SU-DHL-6 (cell line): ENCODE data around the gene OR10K2.

Experiments used
- H2AFZ ChIP-seq: fragments of 200-600 bp; sonication (generic); 2 replicates; pipeline ENCODE4 v1.6.1; 2014; ENCODE audit warnings: low read depth, mild to moderate bottlenecking, moderate library complexity, mixed read lengths, antibody characterized with exemption, low read length; ENCODE audit not compliant: severe bottlenecking
- H3F3A ChIP-seq: fragments of 200-600 bp; shearing (Covaris generic); 2 replicates; pipeline ENCODE4 v1.6.0; 2016; ENCODE audit warnings: antibody characterized with exemption, mild to moderate bottlenecking; ENCODE audit not compliant: insufficient read depth
- H3K27ac ChIP-seq: fragments of 200-600 bp; sonication (generic); 2 replicates; pipeline ENCODE4 v1.5.1; 2016; ENCODE audit warnings: low read depth, mild to moderate bottlenecking, low read length, moderate library complexity, mixed read lengths
- H3K27me3 ChIP-seq: fragments of 200-600 bp; sonication (generic), shearing (Covaris generic); 2 replicates; pipeline ENCODE4 v1.6.0; 2014; ENCODE audit warnings: mild to moderate bottlenecking, low read length
- H3K36me3 ChIP-seq: fragments of 200-600 bp; sonication (generic); 2 replicates; pipeline ENCODE4 v1.6.1; 2014; ENCODE audit warnings: mild to moderate bottlenecking, low read length, mixed read lengths
- H3K4me2 ChIP-seq: fragments of 300-600, 200-600 bp; shearing (Covaris generic), sonication (generic); 2 replicates; pipeline ENCODE4 v1.6.0; 2014; ENCODE audit warnings: low read length, low read depth, mild to moderate bottlenecking; ENCODE audit not compliant: poor library complexity, severe bottlenecking
- H3K4me3 ChIP-seq: fragments of 200-600 bp; sonication (generic); 2 replicates; pipeline ENCODE4 v1.5.1; 2014; ENCODE audit warnings: antibody characterized with exemption, low read length, mild to moderate bottlenecking, mixed read lengths; ENCODE audit not compliant: insufficient read depth, poor library complexity, severe bottlenecking
- H3K79me2 ChIP-seq: fragments of 200-600 bp; sonication (generic); 2 replicates; pipeline ENCODE4 v1.6.1; 2014; ENCODE audit warnings: mild to moderate bottlenecking, low read length, moderate library complexity; ENCODE audit not compliant: insufficient read depth
- H3K9ac ChIP-seq: fragments of 200-600 bp; sonication (generic); 2 replicates; pipeline ENCODE4 v1.7.0; 2014; ENCODE audit warnings: mild to moderate bottlenecking, low read length
- H3K9me2 ChIP-seq: fragments of 200-600 bp; sonication (generic); replicated peaks from 2 replicates; pipeline ENCODE4 v1.6.1; 2014; ENCODE audit warnings: low read length; ENCODE audit not compliant: insufficient read depth
- H3K9me3 ChIP-seq: fragments of 200-600 bp; sonication (generic); 2 replicates; pipeline ENCODE4 v1.6.1; 2014; ENCODE audit warnings: low read length, mixed read lengths; ENCODE audit not compliant: insufficient read depth
- H4K20me1 ChIP-seq: fragments of 200-600 bp; sonication (generic); 2 replicates; pipeline ENCODE4 v1.6.1; 2014; ENCODE audit warnings: low read depth, mild to moderate bottlenecking, antibody characterized with exemption, low read length, moderate library complexity, mixed read lengths
- EZH2phosphoT487 ChIP-seq: fragments of 200-600 bp; sonication (generic), shearing (Covaris generic); conservative IDR thresholded peaks from 2 replicates; pipeline ENCODE4 v1.6.1; 2018; ENCODE audit warnings: mild to moderate bottlenecking, antibody characterized with exemption, low read length, moderate library complexity, mixed read lengths
- TF ChIP-seq, protein P1 (sequence below): fragments of 200-600 bp; sonication (generic); IDR thresholded peaks from one replicate; pipeline ENCODE4 v1.5.1; 2017; ENCODE audit warnings: antibody characterized with exemption, mild to moderate bottlenecking, low read length, moderate library complexity; ENCODE audit not compliant: insufficient read depth, poor library complexity, severe bottlenecking

The OR10K2 gene

DNA sequence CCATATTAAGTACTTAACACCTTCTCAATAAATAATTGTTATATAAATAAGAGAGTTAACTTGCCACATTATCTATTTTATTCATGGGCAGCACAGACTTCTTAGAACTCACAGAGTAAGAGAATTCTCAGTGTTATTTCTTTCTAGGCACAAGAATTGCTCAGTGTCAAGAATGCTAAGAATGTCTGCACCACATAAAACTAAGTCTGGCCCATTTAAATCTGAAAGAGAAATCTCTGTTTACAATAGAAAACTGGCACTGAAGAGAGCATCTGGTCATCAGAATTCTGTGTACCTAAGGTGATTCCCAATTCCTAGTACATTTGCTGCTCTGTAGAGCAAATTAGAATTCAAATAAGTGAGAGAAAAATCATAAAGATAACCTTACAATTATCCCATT, 3.8 kb downstream of the OR10K2 start:
- H3K9me3 ChIP-seq, result no peaks in the 10 kb centered on the region
- no peaks in the 10 kb centered on the region for H3F3A ChIP-seq
- H3K4me2 ChIP-seq, result no peak overlapping the region
- no peak overlapping the region for H3K9ac ChIP-seq
- H3K27me3 ChIP-seq, result no peaks in the 10 kb centered on the region
- H3K27ac ChIP-seq, result no peak overlapping the region
- no peaks in the 10 kb centered on the region for H3K36me3 ChIP-seq
- H3K9me2 ChIP-seq, result no peaks in the 10 kb centered on the region
- H4K20me1 ChIP-seq, result no peaks in the 10 kb centered on the region
- H2AFZ ChIP-seq, result no peak overlapping the region
- H3K4me3 ChIP-seq, result no peak overlapping the region
- TF ChIP-seq, protein P1, sequence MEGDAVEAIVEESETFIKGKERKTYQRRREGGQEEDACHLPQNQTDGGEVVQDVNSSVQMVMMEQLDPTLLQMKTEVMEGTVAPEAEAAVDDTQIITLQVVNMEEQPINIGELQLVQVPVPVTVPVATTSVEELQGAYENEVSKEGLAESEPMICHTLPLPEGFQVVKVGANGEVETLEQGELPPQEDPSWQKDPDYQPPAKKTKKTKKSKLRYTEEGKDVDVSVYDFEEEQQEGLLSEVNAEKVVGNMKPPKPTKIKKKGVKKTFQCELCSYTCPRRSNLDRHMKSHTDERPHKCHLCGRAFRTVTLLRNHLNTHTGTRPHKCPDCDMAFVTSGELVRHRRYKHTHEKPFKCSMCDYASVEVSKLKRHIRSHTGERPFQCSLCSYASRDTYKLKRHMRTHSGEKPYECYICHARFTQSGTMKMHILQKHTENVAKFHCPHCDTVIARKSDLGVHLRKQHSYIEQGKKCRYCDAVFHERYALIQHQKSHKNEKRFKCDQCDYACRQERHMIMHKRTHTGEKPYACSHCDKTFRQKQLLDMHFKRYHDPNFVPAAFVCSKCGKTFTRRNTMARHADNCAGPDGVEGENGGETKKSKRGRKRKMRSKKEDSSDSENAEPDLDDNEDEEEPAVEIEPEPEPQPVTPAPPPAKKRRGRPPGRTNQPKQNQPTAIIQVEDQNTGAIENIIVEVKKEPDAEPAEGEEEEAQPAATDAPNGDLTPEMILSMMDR, result no peak
- no peak for TF ChIP-seq EZH2phosphoT487
- H3K79me2 ChIP-seq, result no peaks in the 10 kb centered on the region

DNA sequence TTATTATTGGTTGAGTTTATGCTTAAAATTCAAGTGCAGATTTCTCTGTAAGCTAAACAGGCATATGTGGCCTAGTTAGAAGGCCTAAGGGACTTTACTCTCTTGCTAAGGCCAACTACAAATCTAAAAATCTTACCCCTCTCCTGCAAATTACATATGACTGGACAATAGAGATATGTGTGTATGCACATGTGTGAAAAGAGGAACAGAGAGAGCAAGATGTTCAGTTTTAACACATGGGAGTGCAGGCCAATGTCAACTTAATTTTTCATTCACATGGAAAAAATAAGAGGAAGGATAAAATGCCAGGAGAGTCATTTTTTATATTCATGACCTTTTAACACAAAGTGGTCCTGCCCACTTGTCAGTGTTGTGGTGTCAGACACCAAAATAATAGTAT, 8.5 kb downstream of the OR10K2 start:
- no peak for TF ChIP-seq EZH2phosphoT487
- TF ChIP-seq, protein P1, result no peak
- H3K9me3 ChIP-seq, result no peaks in the 10 kb centered on the region
- no peaks in the 10 kb centered on the region for H3K79me2 ChIP-seq
- no peak overlapping the region for H3K27ac ChIP-seq
- H2AFZ ChIP-seq, result no peak overlapping the region
- no peaks in the 10 kb centered on the region for H3F3A ChIP-seq
- H3K4me3 ChIP-seq, result no peak overlapping the region
- H3K9me2 ChIP-seq, result no peaks in the 10 kb centered on the region
- no peak overlapping the region for H3K9ac ChIP-seq
- H4K20me1 ChIP-seq, result no peaks in the 10 kb centered on the region
- H3K27me3 ChIP-seq, result no peaks in the 10 kb centered on the region
- no peak overlapping the region for H3K4me2 ChIP-seq
- no peaks in the 10 kb centered on the region for H3K36me3 ChIP-seq

DNA sequence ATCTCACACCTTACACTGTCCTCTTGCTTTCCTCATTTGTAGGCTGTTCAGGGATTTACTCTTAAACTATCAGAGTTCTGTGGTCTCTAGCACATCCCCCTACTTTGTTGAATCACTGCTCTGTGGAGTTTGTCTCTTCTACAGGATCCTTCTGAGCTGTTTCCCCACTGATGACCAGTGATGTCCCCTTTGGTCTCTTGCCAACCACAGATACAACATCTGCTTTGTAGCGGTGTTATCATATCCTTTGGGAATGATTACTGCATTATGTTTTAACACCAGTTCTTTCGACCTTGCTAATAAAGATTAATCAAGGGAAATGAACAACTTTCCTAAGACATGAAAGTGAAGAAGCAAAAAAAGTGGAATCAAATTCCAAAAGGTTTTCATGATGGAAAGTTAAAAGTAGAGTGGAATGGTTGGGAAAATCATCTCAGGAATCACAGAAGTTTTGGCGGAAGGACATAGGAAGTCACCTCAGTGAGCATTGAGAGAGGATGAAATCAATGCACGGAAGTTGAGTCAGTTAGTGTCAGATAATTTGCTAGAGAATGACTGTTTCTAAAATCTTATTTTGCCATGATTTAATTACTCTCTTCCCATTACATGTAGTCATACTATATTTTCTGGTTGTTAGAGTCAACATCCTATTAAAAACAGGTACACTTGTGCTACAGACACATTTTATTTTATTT, 11.2 kb downstream of the OR10K2 start:
- Histone ChIP-seq H4K20me1 (no peaks in the 10 kb centered on the region), H3K9me3 (no peaks in the 10 kb centered on the region), H3K27ac (no peak overlapping the region), H3K9me2 (no peaks in the 10 kb centered on the region), H3K4me2 (no peak overlapping the region), H3K9ac (no peak overlapping the region), H3K4me3 (no peak overlapping the region), H3K27me3 (no peaks in the 10 kb centered on the region), H2AFZ (no peak overlapping the region), H3K36me3 (no peaks in the 10 kb centered on the region), H3K79me2 (no peaks in the 10 kb centered on the region), H3F3A (no peaks in the 10 kb centered on the region)
- TF ChIP-seq EZH2phosphoT487, result no peak
- TF ChIP-seq, protein P1, result no peak
